IMR-90 (cell line): ENCODE measurements around the gene SBF1. TPM values are rescaled to one million over a fixed set of nuclear protein-coding genes. Genes with fewer than 3 reads are reported as not detected.

Experiments used
- ATAC-seq: fragments of 200-7000 bp; cut with Tn5 transposase; 2 replicates; pipeline ENCODE4 v1.9.1; 2020; ENCODE audit warnings: low read depth, mild to moderate bottlenecking, moderate library complexity
- BruUV-seq: library from RNA; stranded (reverse); fragments of 400-500 nt; replicated peaks from 2 replicates; lab custom pipeline; 2021; lab: Mats Ljungman, UMichigan
- CTCF ChIA-PET: fragments of 300-600 bp; formaldehyde crosslinking; extraction: SDS; loops from one replicate; lab custom pipeline; 2021; ENCODE audit warnings: antibody characterized with exemption; lab: Yijun Ruan, JAX
- POLR2A ChIA-PET: fragments of 300-600 bp; sonication (Branson Sonifier 250); formaldehyde crosslinking; loops from one replicate; lab custom pipeline; 2022; ENCODE audit warnings: antibody characterized with exemption; ENCODE audit not compliant: unreplicated experiment; lab: Charles Lee
- DNase-seq: peaks from one replicate; pipeline ENCODE4 v3.0.0; 2013
- H2AFZ ChIP-seq: replicated peaks from 2 replicates; pipeline ENCODE3; 2013; ENCODE audit warnings: low read length, mild to moderate bottlenecking; ENCODE audit not compliant: poor library complexity
- H2AK5ac ChIP-seq: 2 replicates; pipeline ENCODE4 v1.6.1; 2013; ENCODE audit warnings: low read depth, low read length, inconsistent platforms
- H2AK9ac ChIP-seq: replicated peaks from 2 replicates; pipeline ENCODE3; 2013; ENCODE audit warnings: mild to moderate bottlenecking, low read depth, low read length, moderate library complexity; ENCODE audit not compliant: poor library complexity
- H2BK120ac ChIP-seq: 2 replicates; pipeline ENCODE4 v1.6.1; 2013; ENCODE audit warnings: low read depth, low read length, inconsistent platforms
- H2BK15ac ChIP-seq: 3 replicates; pipeline ENCODE4 v1.6.1; 2013; ENCODE audit warnings: low read depth, low read length, inconsistent platforms
- H2BK20ac ChIP-seq: 2 replicates; pipeline ENCODE4 v1.6.1; 2013; ENCODE audit warnings: low read depth, mild to moderate bottlenecking, inconsistent platforms, low read length, moderate library complexity
- H2BK5ac ChIP-seq: 2 replicates; pipeline ENCODE4 v1.6.1; 2013; ENCODE audit warnings: mild to moderate bottlenecking, low read depth, low read length, inconsistent platforms; ENCODE audit not compliant: poor library complexity, severe bottlenecking
- H3K14ac ChIP-seq: replicated peaks from 2 replicates; pipeline ENCODE4 v1.6.1; 2013; ENCODE audit warnings: low read depth, low read length, inconsistent platforms
- H3K18ac ChIP-seq: 2 replicates; pipeline ENCODE4 v1.6.1; 2013; ENCODE audit warnings: low read depth, low read length, control low read depth
- H3K23ac ChIP-seq: 2 replicates; pipeline ENCODE4 v1.6.1; 2013; ENCODE audit warnings: low read depth, low read length, inconsistent platforms
- H3K27ac ChIP-seq: 2 replicates; pipeline ENCODE4 v1.5.1; 2013; ENCODE audit warnings: mild to moderate bottlenecking, control low read depth, low read length; ENCODE audit not compliant: insufficient read depth
- H3K27me3 ChIP-seq: 2 replicates; pipeline ENCODE4 v1.6.1; 2013; ENCODE audit warnings: low read length; ENCODE audit not compliant: control insufficient read depth, insufficient read depth
- H3K36me3 ChIP-seq: 2 replicates; pipeline ENCODE4 v1.6.1; 2013; ENCODE audit warnings: low read length, mixed read lengths; ENCODE audit not compliant: control insufficient read depth, insufficient read depth
- H3K4ac ChIP-seq: 2 replicates; pipeline ENCODE4 v1.6.1; 2013; ENCODE audit warnings: low read depth, low read length, inconsistent platforms
- H3K4me1 ChIP-seq: 2 replicates; pipeline ENCODE4 v1.6.1; 2013; ENCODE audit warnings: low read length, mixed read lengths; ENCODE audit not compliant: control insufficient read depth, insufficient read depth
- H3K4me2 ChIP-seq: 2 replicates; pipeline ENCODE4 v1.6.1; 2013; ENCODE audit warnings: low read depth, mild to moderate bottlenecking, control low read depth, low read length, moderate library complexity
- H3K4me3 ChIP-seq: 2 replicates; pipeline ENCODE4 v1.5.1; 2013; ENCODE audit warnings: low read depth, mild to moderate bottlenecking, control low read depth, low read length, moderate library complexity; ENCODE audit not compliant: insufficient read depth
- H3K56ac ChIP-seq: 2 replicates; pipeline ENCODE4 v1.6.1; 2013; ENCODE audit warnings: low read length, inconsistent platforms; ENCODE audit not compliant: insufficient read depth; ENCODE audit errors: extremely low read depth
- H3K79me1 ChIP-seq, 2 experiments: 2 replicates each; pipeline ENCODE4 v1.6.1; 2013; ENCODE audit warnings: low read length in 2 of 2, inconsistent platforms in 1 of 2, low read depth in 1 of 2
- H3K9ac ChIP-seq: 2 replicates; pipeline ENCODE4 v1.6.1; 2013; ENCODE audit warnings: low read depth, low read length, control low read depth
- H3K9me1 ChIP-seq: 2 replicates; pipeline ENCODE4 v1.6.1; 2013; ENCODE audit warnings: low read length, inconsistent platforms; ENCODE audit not compliant: insufficient read depth
- H3K9me3 ChIP-seq: 2 replicates; pipeline ENCODE4 v1.6.1; 2013; ENCODE audit warnings: low read length; ENCODE audit not compliant: control insufficient read depth, insufficient read depth
- H4K20me1 ChIP-seq: 2 replicates; pipeline ENCODE4 v1.6.1; 2013; ENCODE audit warnings: low read length, inconsistent platforms; ENCODE audit not compliant: insufficient read depth
- H4K5ac ChIP-seq: 2 replicates; pipeline ENCODE4 v1.6.1; 2013; ENCODE audit warnings: mild to moderate bottlenecking, low read depth, low read length, control low read depth
- H4K8ac ChIP-seq, 2 experiments: 2 replicates each; pipeline ENCODE4 v1.6.1; 2013; ENCODE audit warnings: low read depth in 2 of 2, low read length in 2 of 2, control low read depth in 1 of 2, inconsistent platforms in 1 of 2
- H4K91ac ChIP-seq: 2 replicates; pipeline ENCODE4 v1.6.1; 2013; ENCODE audit warnings: low read depth, low read length, inconsistent platforms; ENCODE audit not compliant: insufficient read depth
- BHLHE40 ChIP-seq: fragments of 150-350 bp; IDR thresholded peaks from 2 replicates; pipeline ENCODE4 v1.6.1; 2016; ENCODE audit warnings: mild to moderate bottlenecking, low read depth, low read length
- CEBPB ChIP-seq: IDR thresholded peaks from 2 replicates; pipeline ENCODE4 v1.6.1; 2012; ENCODE audit warnings: low read depth, low read length, improper control_type of control experiment
- CHD1 ChIP-seq: IDR thresholded peaks from 2 replicates; pipeline ENCODE4 v1.6.1; 2012; ENCODE audit warnings: low read depth, low read length, improper control_type of control experiment
- ELK1 ChIP-seq: fragments of 150-350 bp; IDR thresholded peaks from 2 replicates; pipeline ENCODE4 v1.6.1; 2016; ENCODE audit warnings: low read depth, mild to moderate bottlenecking, low read length, moderate library complexity, borderline replicate concordance
- MAFK ChIP-seq: IDR thresholded peaks from 2 replicates; pipeline ENCODE4 v1.6.1; 2012; ENCODE audit warnings: low read depth, low read length, improper control_type of control experiment
- MAZ ChIP-seq: IDR thresholded peaks from 2 replicates; pipeline ENCODE4 v1.6.1; 2012; ENCODE audit warnings: low read depth, mild to moderate bottlenecking, low read length, improper control_type of control experiment, moderate library complexity, borderline replicate concordance
- MXI1 ChIP-seq: IDR thresholded peaks from 2 replicates; pipeline ENCODE4 v1.6.1; 2012; ENCODE audit warnings: low read depth, mild to moderate bottlenecking, low read length, moderate library complexity, borderline replicate concordance
- RAD21 ChIP-seq: IDR thresholded peaks from 2 replicates; pipeline ENCODE4 v1.6.1; 2012; ENCODE audit warnings: low read length, improper control_type of control experiment
- RCOR1 ChIP-seq: IDR thresholded peaks from 2 replicates; pipeline ENCODE4 v1.6.1; 2012; ENCODE audit warnings: mild to moderate bottlenecking, low read length, improper control_type of control experiment; ENCODE audit not compliant: insufficient replicate concordance
- RFX5 ChIP-seq: IDR thresholded peaks from 2 replicates; pipeline ENCODE4 v1.8.0; 2012; ENCODE audit warnings: low read depth, mild to moderate bottlenecking, low read length, moderate library complexity
- WGBS, 2 experiments: methylation state at CpG; one replicate each; pipeline versions ENCODE4 v1.1.5 to v1.1.7; 2013; ENCODE audit warnings: missing lambda C conversion rate in 2 of 2; ENCODE audit not compliant: insufficient read length in 1 of 2; ENCODE audit errors: extremely low coverage in 2 of 2; 5-methylcytosine and 5-hydroxymethylcytosine counted together
- dilution Hi-C: fragments of 300-500 bp; cut with HindIII; formaldehyde crosslinking; loops from one replicate; pipeline ENCODE4 v1.14.3; 2018; ENCODE audit warnings: low sequenced_read_pairs; ENCODE audit not compliant: unreplicated experiment
- in situ Hi-C: fragments of 300-500 bp; cut with MboI; formaldehyde crosslinking; loops from 3 replicates; pipeline ENCODE4 v1.14.3; 2019; ENCODE audit warnings: low sequenced_read_pairs, inconsistent platforms, mixed read lengths
- intact Hi-C: fragments of 100-400 bp; cut with micrococcal nuclease; formaldehyde crosslinking; loops from 2 replicates; pipeline ENCODE4 v1.10.0; 2022
- polyA plus RNA-seq, 3 experiments: library from polyadenylated mRNA; depleted of rRNA; stranded (reverse); fragments of >200 nt; gene quantifications; 2 replicates each; pipeline ENCODE4 v1.2.3, GENCODE V29; 2012; ENCODE audit warnings: low replicate concordance in 1 of 3
- total RNA-seq: library from RNA; depleted of rRNA; stranded (reverse); fragments of >200 nt; gene quantifications from 2 replicates; pipeline ENCODE4 v1.2.3, GENCODE V29; 2012
- TF ChIP-seq, protein P1 (sequence below): fragments of 150-350 bp; IDR thresholded peaks from 2 replicates; pipeline ENCODE4 v1.6.1; 2017; ENCODE audit warnings: mild to moderate bottlenecking, antibody characterized with exemption, low read length, low read depth

Gene SBF1
- total and polyA plus RNA-seq, 2 of the 4 experiments (the other 2 are of a cell fraction) = 21.5 to 33.2 TPM

DNA sequence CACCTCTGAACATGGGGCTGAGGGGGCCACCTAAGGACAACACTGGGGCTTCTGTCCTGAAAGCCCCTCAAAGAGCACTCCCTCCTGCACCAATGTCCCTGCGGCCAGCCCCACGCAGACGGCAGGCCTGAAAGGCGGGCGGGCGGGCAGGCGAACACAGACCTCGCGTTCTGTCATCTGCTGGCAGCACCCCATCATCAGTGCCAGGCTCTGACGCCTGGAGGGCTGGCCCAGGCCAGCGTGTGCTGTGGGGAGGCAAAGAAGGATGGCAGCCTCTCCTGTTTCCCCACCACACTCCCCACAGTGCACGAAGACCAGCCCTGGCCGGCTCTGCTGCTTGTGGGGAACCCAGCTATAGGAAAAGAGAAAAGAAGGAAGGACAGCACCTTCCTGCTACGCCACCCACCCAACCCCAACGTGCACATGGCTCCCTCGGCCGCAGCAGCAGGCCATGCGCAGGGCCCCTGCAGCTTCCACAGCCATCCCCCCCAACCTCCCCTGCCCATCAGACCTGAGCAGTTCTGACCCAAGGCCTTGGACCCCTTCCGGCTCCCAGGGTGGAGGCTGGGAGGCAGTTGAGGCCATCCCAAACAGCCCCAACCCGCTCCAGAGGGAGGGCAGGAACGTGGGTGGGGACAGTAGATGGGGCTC is 3.5 kb downstream of the SBF1 start:
- H2AK5ac ChIP-seq = no peak overlapping the region
- ATAC-seq = no peak
- no peak overlapping the region for H4K5ac ChIP-seq
- H2BK120ac ChIP-seq = no peak overlapping the region
- no peak overlapping the region for H4K91ac ChIP-seq
- H3K27me3 ChIP-seq = no peaks in the 10 kb centered on the region
- dilution Hi-C loops (no loop called here), in situ Hi-C loops (no loop called here), intact Hi-C loops (no loop called here)
- no peak overlapping the region for H3K18ac ChIP-seq
- CTCF ChIA-PET = no interaction called here
- no peak overlapping the region for H3K9ac ChIP-seq
- H2BK15ac ChIP-seq = no peak overlapping the region
- TF ChIP-seq BHLHE40 (no peak), ELK1 (no peak), RAD21 (no peak), MAFK (no peak), CEBPB (no peak), RFX5 (no peak), RCOR1 (no peak), CHD1 (no peak), MXI1 (no peak), MAZ (no peak)
- TF ChIP-seq, protein P1, sequence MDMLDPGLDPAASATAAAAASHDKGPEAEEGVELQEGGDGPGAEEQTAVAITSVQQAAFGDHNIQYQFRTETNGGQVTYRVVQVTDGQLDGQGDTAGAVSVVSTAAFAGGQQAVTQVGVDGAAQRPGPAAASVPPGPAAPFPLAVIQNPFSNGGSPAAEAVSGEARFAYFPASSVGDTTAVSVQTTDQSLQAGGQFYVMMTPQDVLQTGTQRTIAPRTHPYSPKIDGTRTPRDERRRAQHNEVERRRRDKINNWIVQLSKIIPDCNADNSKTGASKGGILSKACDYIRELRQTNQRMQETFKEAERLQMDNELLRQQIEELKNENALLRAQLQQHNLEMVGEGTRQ = no peak
- no peak overlapping the region for H2BK5ac ChIP-seq
- no peak overlapping the region for H3K4me3 ChIP-seq
- WGBS, 2 experiments = no CpG with 5 or more reads among the region's 21 CpGs
- H4K8ac ChIP-seq = no peak overlapping the region
- peaks cover 18% of the 10 kb centered on the region for H3K36me3 ChIP-seq
- peak overlapping the region; percentile 7 for H2AFZ ChIP-seq
- no peak overlapping the region for H2BK20ac ChIP-seq
- no peak overlapping the region for H3K14ac ChIP-seq
- DNase-seq = no peak
- peaks cover 20% of the 10 kb centered on the region for H3K9me1 ChIP-seq
- no peak overlapping the region for H2AK9ac ChIP-seq
- H3K4me1 ChIP-seq = peaks cover 25% of the 10 kb centered on the region
- H4K20me1 ChIP-seq = peaks cover 67% of the 10 kb centered on the region
- no peak overlapping the region for H3K23ac ChIP-seq
- no peak overlapping the region for H3K4ac ChIP-seq
- no TSS peak for BruUV-seq
- no peak overlapping the region for H3K4me2 ChIP-seq
- H3K27ac ChIP-seq = no peak overlapping the region
- H3K56ac ChIP-seq = no peak overlapping the region
- H3K79me1 ChIP-seq = peaks cover 24 to 76% of the 10 kb centered on the region in 2 experiments; a peak in 3 of 4 replicates
- POLR2A ChIA-PET = no interaction called here
- H3K9me3 ChIP-seq = no peaks in the 10 kb centered on the region
